GM23338 (cell line): ENCODE results near the gene IL6ST.

ENCODE experiments used
- EZH2 ChIP-seq: fragments of 200-600 bp; sonication (generic); IDR thresholded peaks from one replicate; pipeline ENCODE4 v1.8.0; 2017; ENCODE audit warnings: antibody characterized with exemption, mild to moderate bottlenecking, low read depth; ENCODE audit not compliant: unreplicated experiment
- POLR2AphosphoS5 ChIP-seq: IDR thresholded peaks from 2 replicates; pipeline ENCODE4 v1.6.1; 2016; ENCODE audit warnings: antibody characterized with exemption, low read depth
- ZNF114 ChIP-seq: fragments of 250-450 bp; sonication (Bioruptor Pico); IDR thresholded peaks from 2 replicates; pipeline ENCODE4 v1.5.0; 2020; ENCODE audit warnings: mild to moderate bottlenecking, moderate library complexity
- TF ChIP-seq, protein P1 (sequence below), 2 experiments: fragments of 200-600 bp in 1 of 2; sonication (generic) in 1 of 2; conservative IDR thresholded peaks; 2 replicates each; pipeline versions ENCODE4 v1.5.1 to v1.6.1; 2016 to 2017; ENCODE audit warnings: antibody characterized with exemption in 2 of 2, low read depth in 2 of 2, mild to moderate bottlenecking in 2 of 2, moderate library complexity in 1 of 2
- TF ChIP-seq, protein P2 (sequence below): IDR thresholded peaks from one replicate; pipeline ENCODE4 v1.6.1; 2018; ENCODE audit warnings: antibody characterized with exemption; ENCODE audit not compliant: unreplicated experiment

DNA sequence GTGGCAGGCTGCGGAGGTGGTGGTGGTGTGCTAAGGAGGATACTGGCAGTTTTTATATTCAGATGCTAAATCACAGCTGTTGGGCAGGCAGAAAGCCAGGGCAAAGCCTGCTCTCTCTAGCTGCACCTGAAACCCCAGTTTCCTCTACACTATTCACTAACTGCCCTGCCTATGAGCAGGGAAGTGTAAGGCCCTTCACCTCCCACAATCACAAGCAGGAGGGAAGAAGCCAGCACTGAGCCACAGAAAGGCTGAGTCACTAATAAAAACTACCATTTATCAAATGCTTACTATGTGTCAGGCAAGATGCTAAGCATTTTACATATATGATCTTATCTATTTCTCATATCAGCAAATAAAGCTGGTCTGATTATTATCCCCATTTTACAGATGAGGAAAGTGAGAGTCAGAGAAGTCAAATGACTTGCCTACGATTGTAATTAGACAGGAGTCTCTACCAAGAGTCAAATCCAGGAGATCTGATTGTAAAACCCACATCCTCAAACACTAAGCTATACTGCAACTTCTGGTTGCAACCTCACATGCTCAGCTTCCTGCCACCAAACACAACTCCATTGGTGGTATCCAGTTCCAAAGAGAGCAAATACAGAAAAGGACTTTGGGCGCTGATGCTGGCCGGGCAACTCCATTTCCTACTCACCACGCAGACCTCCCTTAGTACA, 17.7 kb upstream of the IL6ST start:
- TF ChIP-seq EZH2 (no peak), ZNF114 (CRISPR knock-in tag) (no peak), POLR2AphosphoS5 (no peak)
- TF ChIP-seq, protein P1, sequence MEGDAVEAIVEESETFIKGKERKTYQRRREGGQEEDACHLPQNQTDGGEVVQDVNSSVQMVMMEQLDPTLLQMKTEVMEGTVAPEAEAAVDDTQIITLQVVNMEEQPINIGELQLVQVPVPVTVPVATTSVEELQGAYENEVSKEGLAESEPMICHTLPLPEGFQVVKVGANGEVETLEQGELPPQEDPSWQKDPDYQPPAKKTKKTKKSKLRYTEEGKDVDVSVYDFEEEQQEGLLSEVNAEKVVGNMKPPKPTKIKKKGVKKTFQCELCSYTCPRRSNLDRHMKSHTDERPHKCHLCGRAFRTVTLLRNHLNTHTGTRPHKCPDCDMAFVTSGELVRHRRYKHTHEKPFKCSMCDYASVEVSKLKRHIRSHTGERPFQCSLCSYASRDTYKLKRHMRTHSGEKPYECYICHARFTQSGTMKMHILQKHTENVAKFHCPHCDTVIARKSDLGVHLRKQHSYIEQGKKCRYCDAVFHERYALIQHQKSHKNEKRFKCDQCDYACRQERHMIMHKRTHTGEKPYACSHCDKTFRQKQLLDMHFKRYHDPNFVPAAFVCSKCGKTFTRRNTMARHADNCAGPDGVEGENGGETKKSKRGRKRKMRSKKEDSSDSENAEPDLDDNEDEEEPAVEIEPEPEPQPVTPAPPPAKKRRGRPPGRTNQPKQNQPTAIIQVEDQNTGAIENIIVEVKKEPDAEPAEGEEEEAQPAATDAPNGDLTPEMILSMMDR (conservative IDR thresholded peaks at IDR 0.05; ENCODE audit: low read depth in 2 of 2): no peak
- TF ChIP-seq, protein P2, sequence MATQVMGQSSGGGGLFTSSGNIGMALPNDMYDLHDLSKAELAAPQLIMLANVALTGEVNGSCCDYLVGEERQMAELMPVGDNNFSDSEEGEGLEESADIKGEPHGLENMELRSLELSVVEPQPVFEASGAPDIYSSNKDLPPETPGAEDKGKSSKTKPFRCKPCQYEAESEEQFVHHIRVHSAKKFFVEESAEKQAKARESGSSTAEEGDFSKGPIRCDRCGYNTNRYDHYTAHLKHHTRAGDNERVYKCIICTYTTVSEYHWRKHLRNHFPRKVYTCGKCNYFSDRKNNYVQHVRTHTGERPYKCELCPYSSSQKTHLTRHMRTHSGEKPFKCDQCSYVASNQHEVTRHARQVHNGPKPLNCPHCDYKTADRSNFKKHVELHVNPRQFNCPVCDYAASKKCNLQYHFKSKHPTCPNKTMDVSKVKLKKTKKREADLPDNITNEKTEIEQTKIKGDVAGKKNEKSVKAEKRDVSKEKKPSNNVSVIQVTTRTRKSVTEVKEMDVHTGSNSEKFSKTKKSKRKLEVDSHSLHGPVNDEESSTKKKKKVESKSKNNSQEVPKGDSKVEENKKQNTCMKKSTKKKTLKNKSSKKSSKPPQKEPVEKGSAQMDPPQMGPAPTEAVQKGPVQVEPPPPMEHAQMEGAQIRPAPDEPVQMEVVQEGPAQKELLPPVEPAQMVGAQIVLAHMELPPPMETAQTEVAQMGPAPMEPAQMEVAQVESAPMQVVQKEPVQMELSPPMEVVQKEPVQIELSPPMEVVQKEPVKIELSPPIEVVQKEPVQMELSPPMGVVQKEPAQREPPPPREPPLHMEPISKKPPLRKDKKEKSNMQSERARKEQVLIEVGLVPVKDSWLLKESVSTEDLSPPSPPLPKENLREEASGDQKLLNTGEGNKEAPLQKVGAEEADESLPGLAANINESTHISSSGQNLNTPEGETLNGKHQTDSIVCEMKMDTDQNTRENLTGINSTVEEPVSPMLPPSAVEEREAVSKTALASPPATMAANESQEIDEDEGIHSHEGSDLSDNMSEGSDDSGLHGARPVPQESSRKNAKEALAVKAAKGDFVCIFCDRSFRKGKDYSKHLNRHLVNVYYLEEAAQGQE: no peak
